Panc1 (cell line): ENCODE results near the gene ABCC3. TPM values are rescaled to one million over a fixed set of nuclear protein-coding genes. Genes with fewer than 3 reads are reported as not detected.
A peak's percentile ranks its signal among the peaks of the same experiment; 100 is the strongest.

Source experiments
- ATAC-seq: fragments of 200-7000 bp; cut with Tn5 transposase; 2 replicates; pipeline ENCODE4 v1.9.1; 2020; ENCODE audit warnings: mild to moderate bottlenecking, moderate library complexity
- BruUV-seq: library from RNA; stranded (reverse); fragments of 400-500 nt; replicated peaks from 2 replicates; lab custom pipeline; 2021; lab: Mats Ljungman, UMichigan
- CTCF ChIA-PET: fragments of 300-600 bp; sonication (Branson Sonifier 250); formaldehyde crosslinking; loops from one replicate; lab custom pipeline; 2022; ENCODE audit warnings: antibody characterized with exemption; lab: Charles Lee
- POLR2A ChIA-PET: fragments of 300-600 bp; sonication (Branson Sonifier 250); formaldehyde crosslinking; loops from one replicate; lab custom pipeline; 2022; ENCODE audit warnings: antibody characterized with exemption; lab: Charles Lee
- DNase-seq: peaks from one replicate; pipeline ENCODE4 v3.0.0-alpha.2; 2010; ENCODE audit warnings: low read depth, low spot score
- H3K27ac ChIP-seq: 2 replicates; pipeline ENCODE4 v1.5.1; 2011; ENCODE audit warnings: mild to moderate bottlenecking, low read length, inconsistent platforms
- H3K27me3 ChIP-seq: fragments of 200-500 bp; sonication (Bioruptor generic); 2 replicates; pipeline ENCODE4 v1.6.0; 2014; ENCODE audit warnings: low read length, inconsistent platforms; ENCODE audit not compliant: control insufficient read depth, insufficient read depth
- H3K36me3 ChIP-seq: fragments of 200-500 bp; sonication (Bioruptor generic); 2 replicates; pipeline ENCODE4 v1.5.1; 2014; ENCODE audit warnings: inconsistent platforms, mild to moderate bottlenecking, low read length, moderate library complexity; ENCODE audit not compliant: control insufficient read depth, insufficient read depth
- H3K4me1 ChIP-seq: 2 replicates; pipeline ENCODE4 v1.5.1; 2011; ENCODE audit warnings: inconsistent platforms, mild to moderate bottlenecking, low read length, moderate library complexity; ENCODE audit not compliant: control insufficient read depth, insufficient read depth
- H3K4me3 ChIP-seq, 2 experiments: 2 replicates each; pipeline ENCODE4 v1.5.1; 2011 to 2012; ENCODE audit warnings: low read depth in 2 of 2, low read length in 2 of 2, mild to moderate bottlenecking in 2 of 2, inconsistent platforms in 1 of 2, moderate library complexity in 1 of 2
- H3K9me3 ChIP-seq: fragments of 200-500 bp; sonication (Bioruptor generic); 2 replicates; pipeline ENCODE4 v1.5.1; 2014; ENCODE audit warnings: low read depth, mild to moderate bottlenecking, inconsistent platforms, low read length, moderate library complexity; ENCODE audit not compliant: control insufficient read depth, insufficient read depth
- CTCF ChIP-seq: fragments of 450-650 bp; IDR thresholded peaks from 2 replicates; pipeline ENCODE4 v1.5.1; 2017; ENCODE audit warnings: mild to moderate bottlenecking
- POLR2AphosphoS5 ChIP-seq: IDR thresholded peaks from 2 replicates; pipeline ENCODE4 v1.6.1; 2012; ENCODE audit warnings: mild to moderate bottlenecking, low read depth, low read length, moderate library complexity
- REST ChIP-seq, 2 experiments: IDR thresholded peaks; 2 replicates each; pipeline ENCODE4 v1.6.1; 2011 to 2012; ENCODE audit warnings: low read depth in 2 of 2, control low read depth in 1 of 2, low read length in 1 of 2, mild to moderate bottlenecking in 1 of 2, moderate library complexity in 1 of 2; ENCODE audit not compliant: insufficient read depth in 1 of 2
- SIN3A ChIP-seq: IDR thresholded peaks from 2 replicates; pipeline ENCODE4 v1.6.1; 2012; ENCODE audit warnings: low read depth, mild to moderate bottlenecking, low read length, moderate library complexity, borderline replicate concordance; ENCODE audit not compliant: insufficient read depth
- TCF7L2 ChIP-seq: IDR thresholded peaks from 2 replicates; pipeline ENCODE4 v1.6.1; 2011; ENCODE audit warnings: mild to moderate bottlenecking, low read depth, low read length, inconsistent platforms
- in situ Hi-C: cut with HindIII; loops from 2 replicates; pipeline ENCODE4 v1.10.0; 2016; ENCODE audit warnings: low sequenced_read_pairs, low pct_unique_long_range_greater_than_20kb
- intact Hi-C: fragments of 100-400 bp; cut with micrococcal nuclease; formaldehyde crosslinking; loops from one replicate; pipeline ENCODE4 v1.10.0; 2022; ENCODE audit not compliant: unreplicated experiment
- total RNA-seq: library from RNA; stranded (reverse); gene quantifications from one replicate; pipeline ENCODE4 v1.2.1, GENCODE V29; 2021; ENCODE audit not compliant: unreplicated experiment

The ABCC3 gene
- total RNA-seq, 1 experiment from 2014 or later: 128 TPM

GRCh38 chr17:50672831-50673551 lies 38.3 kb downstream of the ABCC3 start:
- no TSS peak for BruUV-seq
- in situ Hi-C loops (no loop called here), intact Hi-C loops (no loop called here)
- TF ChIP-seq SIN3A (no peak), CTCF (no peak), REST (IDR thresholded peaks at IDR 0.05; ENCODE audit: insufficient read depth in 1 of 2, low read depth in 2 of 2, low read length in 1 of 2) (no peak), TCF7L2 (no peak), POLR2AphosphoS5 (no peak)
- no peaks in the 10 kb centered on the region for H3K27me3 ChIP-seq
- DNase-seq: no peak
- H3K4me1 ChIP-seq: peaks cover 11% of the 10 kb centered on the region
- H3K36me3 ChIP-seq: no peaks in the 10 kb centered on the region
- POLR2A ChIA-PET: interaction anchor here (0.6 kb wide), 1 partner anchor 10 kb away, joined by 6 read pairs; no protein-coding TSS in a partner anchor
- ATAC-seq: peak; percentile 13; the same call in 1 of the 2 replicates
- no peaks in the 10 kb centered on the region for H3K9me3 ChIP-seq
- no peak overlapping the region for H3K4me3 ChIP-seq
- CTCF ChIA-PET: no interaction called here
- no peak overlapping the region for H3K27ac ChIP-seq

- no peak for TF ChIP-seq CTCF
- TF ChIP-seq TCF7L2: no peak
- no peak for TF ChIP-seq POLR2AphosphoS5
- TF ChIP-seq SIN3A: no peak
- no peak for TF ChIP-seq REST (IDR thresholded peaks at IDR 0.05; ENCODE audit: insufficient read depth in 1 of 2, low read depth in 2 of 2, low read length in 1 of 2)
- CTCF ChIA-PET: no interaction called here
Measured at GRCh38 chr17:50675190-50675589, 40.5 kb downstream of the ABCC3 start.

More at GRCh38 chr17:50675190-50675589, 40.5 kb downstream of the ABCC3 start:
- intact Hi-C loops (no loop called here), in situ Hi-C loops (no loop called here)
- ATAC-seq (no peak), DNase-seq (no peak)
- Histone ChIP-seq H3K4me3 (no peak overlapping the region), H3K9me3 (no peaks in the 10 kb centered on the region), H3K4me1 (no peaks in the 10 kb centered on the region), H3K36me3 (no peaks in the 10 kb centered on the region), H3K27ac (no peak overlapping the region), H3K27me3 (no peaks in the 10 kb centered on the region)
- no TSS peak for BruUV-seq
- POLR2A ChIA-PET: interaction anchor here (0.8 kb wide), 1 partner anchor 36 kb away, joined by 12 read pairs; no protein-coding TSS in a partner anchor
